K562 (cell line): ENCODE measurements around the gene PLEKHM3. TPM values are rescaled to one million over a fixed set of nuclear protein-coding genes. Genes with fewer than 3 reads are reported as not detected.

Experiments
- ATAC-seq: fragments of 200-7000 bp; cut with Tn5 transposase; 3 replicates; pipeline ENCODE4 v1.9.1; 2020; ENCODE audit warnings: moderate library complexity
- BruUV-seq: library from RNA; stranded (reverse); fragments of 400-500 nt; replicated peaks from 2 replicates; lab custom pipeline; 2021; lab: Mats Ljungman, UMichigan
- CTCF ChIA-PET: fragments of 300-600 bp; formaldehyde crosslinking; extraction: SDS; loops from one replicate; lab custom pipeline; 2021; ENCODE audit warnings: low intra/inter-chr PET ratio; lab: Yijun Ruan, JAX
- POLR2A ChIA-PET: fragments of 300-600, 350-650 bp; sonication (Branson Sonifier 250); formaldehyde crosslinking; extraction: SDS; loops from one replicate; lab custom pipeline; 2021; ENCODE audit warnings: antibody characterized with exemption, inconsistent platforms; lab: Yijun Ruan, JAX
- DNase-seq, 4 experiments: peaks; one replicate each; pipeline versions ENCODE4 v3.0.0 to v3.0.0-alpha.2; 2011 to 2018; ENCODE audit warnings: low spot score in 3 of 4, mixed read lengths in 3 of 4; ENCODE audit errors: extremely low read depth in 1 of 4
- FAIRE-seq: peaks from 2 replicates; lab custom pipeline; 2011; peaks lifted over from hg19 to GRCh38; lab: Jason Lieb, UNC
- H2AFZ ChIP-seq: 2 replicates; pipeline ENCODE4 v1.6.0; 2011; ENCODE audit warnings: low read depth, low read length, control low read depth, inconsistent platforms
- H3K27ac ChIP-seq: fragments of 200-600 bp; 3 replicates; pipeline ENCODE4 v1.8.0; 2011; ENCODE audit warnings: low read depth, mild to moderate bottlenecking, control low read depth, inconsistent platforms, low read length, moderate library complexity, mixed read lengths; ENCODE audit errors: extremely low read depth
- H3K27me3 ChIP-seq, 2 experiments: fragments of 300-600 bp in 1 of 2; 2 replicates in 1 of 2; 3 replicates in 1 of 2; pipeline versions ENCODE4 v1.6.0 to v1.8.0; 2011; ENCODE audit warnings: inconsistent platforms in 2 of 2, low read length in 2 of 2, mild to moderate bottlenecking in 1 of 2, mixed read lengths in 1 of 2, moderate library complexity in 1 of 2; ENCODE audit not compliant: control insufficient read depth in 2 of 2, insufficient read depth in 2 of 2
- H3K36me3 ChIP-seq: fragments of 300-600 bp; 3 replicates; pipeline ENCODE4 v1.8.0; 2011; ENCODE audit warnings: mild to moderate bottlenecking, low read length, inconsistent platforms; ENCODE audit not compliant: control insufficient read depth, insufficient read depth
- H3K4me1 ChIP-seq, 2 experiments: fragments of 200-600 bp in 1 of 2; replicated peaks in 1 of 2; 2 replicates in 1 of 2; 3 replicates in 1 of 2; pipeline versions ENCODE4 v1.5.1 to v1.8.0; 2011; ENCODE audit warnings: inconsistent platforms in 2 of 2, low read length in 2 of 2, mild to moderate bottlenecking in 1 of 2, mixed read lengths in 1 of 2, moderate library complexity in 1 of 2; ENCODE audit not compliant: control insufficient read depth in 2 of 2, insufficient read depth in 2 of 2
- H3K4me2 ChIP-seq: 2 replicates; pipeline ENCODE4 v1.6.1; 2011; ENCODE audit warnings: low read length, control low read depth, inconsistent platforms, mixed read lengths; ENCODE audit not compliant: insufficient read depth
- H3K4me3 ChIP-seq: fragments of 200-600 bp; sonication (generic), shearing (Covaris generic); 2 replicates; pipeline ENCODE4 v1.5.1; 2016; ENCODE audit warnings: control low read depth, inconsistent platforms
- H3K79me2 ChIP-seq: fragments of 200-600 bp; 3 replicates; pipeline ENCODE4 v1.8.0; 2011; ENCODE audit warnings: low read length, inconsistent platforms; ENCODE audit not compliant: control insufficient read depth, insufficient read depth
- H3K9ac ChIP-seq, 2 experiments: 2 replicates each; pipeline versions ENCODE4 v1.6.0 to v1.6.1; 2011; ENCODE audit warnings: low read depth in 2 of 2, low read length in 2 of 2, control low read depth in 1 of 2, inconsistent platforms in 1 of 2, mild to moderate bottlenecking in 1 of 2, mixed read lengths in 1 of 2; ENCODE audit not compliant: insufficient read depth in 1 of 2
- H3K9me1 ChIP-seq: one replicate; pipeline ENCODE4 v1.6.0; 2011; ENCODE audit warnings: inconsistent platforms, mild to moderate bottlenecking, low read length, moderate library complexity; ENCODE audit not compliant: control insufficient read depth, insufficient read depth
- H3K9me3 ChIP-seq: replicated peaks from 2 replicates; pipeline ENCODE4 v1.5.1; 2011; ENCODE audit warnings: low read depth, low read length, inconsistent platforms; ENCODE audit not compliant: control insufficient read depth, insufficient read depth
- H4K20me1 ChIP-seq: replicated peaks from 2 replicates; pipeline ENCODE4 v1.6.1; 2011; ENCODE audit warnings: low read length, inconsistent platforms, mixed read lengths; ENCODE audit not compliant: control insufficient read depth, insufficient read depth
- AFF1 ChIP-seq, 2 experiments: fragments of 450-650 bp; IDR thresholded peaks; 2 replicates each; pipeline ENCODE4 v1.6.1; 2018; ENCODE audit warnings: mild to moderate bottlenecking in 2 of 2, low read depth in 1 of 2; ENCODE audit not compliant: partially characterized antibody in 2 of 2
- ETS2 ChIP-seq: IDR thresholded peaks from 2 replicates; pipeline ENCODE4 v1.6.1; 2016; ENCODE audit warnings: borderline replicate concordance, missing genetic modification characterization, mild to moderate bottlenecking, moderate library complexity, missing compliant biosample characterization; ENCODE audit not compliant: poor library complexity, severe bottlenecking
- FIP1L1 ChIP-seq: fragments of 200-400 bp; formaldehyde crosslinking; IDR thresholded peaks from 2 replicates; pipeline ENCODE4 v1.6.1; 2018; ENCODE audit warnings: mild to moderate bottlenecking, low read depth, low read length; ENCODE audit not compliant: poor library complexity, severe bottlenecking
- KLF13 ChIP-seq: fragments of 450-650 bp; IDR thresholded peaks from 2 replicates; pipeline ENCODE4 v1.6.1; 2016; ENCODE audit warnings: missing genetic modification characterization, low read depth, mild to moderate bottlenecking, missing compliant biosample characterization, moderate library complexity, borderline replicate concordance
- MXI1 ChIP-seq: IDR thresholded peaks from 2 replicates; pipeline ENCODE4 v1.6.1; 2011; ENCODE audit warnings: low read depth, mild to moderate bottlenecking, improper control_type of control experiment, low read length
- NR3C1 ChIP-seq: sonication (generic); formaldehyde crosslinking; IDR thresholded peaks from 2 replicates; pipeline ENCODE4 v1.8.1; 2022; ENCODE audit warnings: missing genetic modification reagents
- SAP30 ChIP-seq: fragments of 200-600 bp; sonication (generic); IDR thresholded peaks from 2 replicates; pipeline ENCODE4 v1.6.1; 2012; ENCODE audit warnings: borderline replicate concordance, low read depth, mild to moderate bottlenecking, moderate library complexity, low read length, control low read depth, inconsistent platforms; ENCODE audit not compliant: insufficient read depth, poor library complexity, severe bottlenecking
- SMAD1 ChIP-seq: fragments of 150-350 bp; IDR thresholded peaks from 2 replicates; pipeline ENCODE4 v1.6.1; 2014; ENCODE audit warnings: low read length, low read depth; ENCODE audit not compliant: partially characterized antibody
- TFE3 ChIP-seq: fragments of 450-650 bp; formaldehyde crosslinking; IDR thresholded peaks from 2 replicates; pipeline ENCODE4 v1.4.0; 2020; ENCODE audit warnings: mild to moderate bottlenecking, mixed read lengths
- ZNF398 ChIP-seq: fragments of 250-450 bp; sonication (Bioruptor Pico); IDR thresholded peaks from 2 replicates; pipeline ENCODE4 v1.8.0; 2021; ENCODE audit warnings: moderate library complexity, mild to moderate bottlenecking, inconsistent platforms
- ZNF445 ChIP-seq: fragments of 250-450 bp; sonication (Bioruptor Pico); IDR thresholded peaks from 2 replicates; pipeline ENCODE4 v1.4.0; 2020; ENCODE audit warnings: low read depth, mild to moderate bottlenecking, moderate library complexity
- ZNF511 ChIP-seq: sonication (generic); formaldehyde crosslinking; IDR thresholded peaks from 2 replicates; pipeline ENCODE4 v1.8.0; 2022; ENCODE audit warnings: mild to moderate bottlenecking, missing genetic modification reagents
- in situ Hi-C: fragments of 300-500 bp; cut with MboI; formaldehyde crosslinking; loops from 4 replicates; pipeline ENCODE4 v1.15.0; 2018; ENCODE audit warnings: inconsistent platforms, mixed read lengths
- intact Hi-C: fragments of 100-400 bp; cut with micrococcal nuclease; formaldehyde crosslinking; loops from 2 replicates; pipeline ENCODE4 v1.14.2; 2022
- polyA plus RNA-seq, 8 experiments: library from polyadenylated mRNA; depleted of rRNA in 4 of 8; stranded (reverse) in 5 of 8; unstranded in 3 of 8; fragments of >200 nt; fragmentation: Nextera tagmentation in 2 of 8; fragmentation: Illumina TruSeq in 1 of 8; extraction: Ambion mirVana in 2 of 8; extraction: Trizol in 1 of 8; gene quantifications; 2 replicates each; pipeline versions ENCODE4 v1.2.1 to v1.2.3, GENCODE V29; 2011 to 2014; ENCODE audit warnings: inconsistent platforms in 1 of 8, missing spikeins in 1 of 8
- total RNA-seq, 7 experiments: library from RNA; depleted of rRNA in 6 of 7; stranded (reverse); fragments of >200 nt in 6 of 7; fragmentation: Illumina TruSeq in 2 of 7; extraction: Trizol in 2 of 7; gene quantifications; 2 replicates each; pipeline versions ENCODE4 v1.2.1 to v1.2.3, GENCODE V29; 2011 to 2021; ENCODE audit warnings: low replicate concordance in 1 of 7

The PLEKHM3 gene
- total and polyA plus RNA-seq, 9 of the 15 experiments (the other 6 are each of a cell fraction or from before 2014, with no cell fraction given): 0.24 to 1.6 (median 1.0) TPM

DNA sequence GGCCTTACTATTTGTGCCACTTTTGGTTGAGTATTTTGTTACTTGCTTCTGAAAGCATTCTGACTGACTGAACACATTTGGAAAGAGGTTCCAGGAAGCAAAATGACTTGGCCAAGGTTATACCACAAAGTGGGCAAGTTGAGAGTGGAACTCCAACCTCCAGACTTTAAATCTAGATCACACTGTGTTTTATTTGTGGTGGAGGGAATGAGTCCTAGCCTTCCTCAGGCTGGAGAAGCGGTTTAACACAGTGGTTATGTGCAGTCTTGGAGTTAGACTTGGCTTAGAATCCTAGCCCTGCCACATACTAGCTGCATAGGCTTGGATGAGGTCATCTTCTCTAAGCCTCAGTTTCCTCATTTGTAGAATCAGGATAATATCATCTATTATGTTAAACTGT, 33.4 kb downstream of the PLEKHM3 start (continued):
- TF ChIP-seq TFE3 (no peak), ZNF511 (CRISPR knock-in tag) (no peak), MXI1 (no peak), SMAD1 (no peak), ZNF445 (CRISPR knock-in tag) (no peak), SAP30 (no peak), KLF13 (tag) (no peak)

DNA sequence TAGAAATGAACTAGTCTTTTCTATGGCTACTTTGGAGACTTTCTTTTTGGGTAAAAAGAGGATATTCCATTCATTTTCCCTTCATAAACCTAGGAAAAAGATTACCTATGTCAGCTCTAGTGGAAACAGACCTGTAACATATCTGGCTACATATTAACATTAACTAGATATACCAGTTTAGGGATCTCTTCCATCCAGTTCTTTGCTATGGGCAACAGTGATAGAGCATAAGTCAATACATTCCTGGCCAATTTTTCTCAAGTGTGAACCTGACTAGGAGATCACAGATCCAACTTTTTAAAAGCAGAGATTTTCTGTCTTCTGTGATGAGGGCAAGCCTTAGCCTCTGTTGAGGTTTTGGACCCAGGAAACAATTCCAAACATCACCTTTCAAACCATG, 34.5 kb downstream of the PLEKHM3 start:
- H3K4me2 ChIP-seq: no peak overlapping the region
- H4K20me1 ChIP-seq: no peaks in the 10 kb centered on the region
- no peak for DNase-seq
- H2AFZ ChIP-seq: no peak overlapping the region
- no peaks in the 10 kb centered on the region for H3K79me2 ChIP-seq
- POLR2A ChIA-PET: no interaction called here
- H3K9me3 ChIP-seq: no peaks in the 10 kb centered on the region
- no peak overlapping the region for H3K4me3 ChIP-seq
- ATAC-seq: no peak
- in situ Hi-C loops (no loop called here), intact Hi-C loops (no loop called here)
- BruUV-seq: no TSS peak
- H3K27me3 ChIP-seq: no peaks in the 10 kb centered on the region
- H3K9ac ChIP-seq: no peak overlapping the region
- H3K4me1 ChIP-seq: no peaks in the 10 kb centered on the region
- no peak overlapping the region for H3K27ac ChIP-seq
- H3K9me1 ChIP-seq: no peaks in the 10 kb centered on the region
- FAIRE-seq: no peak
- CTCF ChIA-PET: no interaction called here
- no peaks in the 10 kb centered on the region for H3K36me3 ChIP-seq
- TF ChIP-seq ZNF398 (CRISPR knock-in tag) (no peak), ETS2 (no peak), FIP1L1 (no peak), NR3C1 (CRISPR knock-in tag) (no peak), AFF1 (IDR thresholded peaks at IDR 0.05; ENCODE audit: low read depth in 1 of 2, partially characterized antibody in 2 of 2) (no peak)
